ENCODE results near the gene CNN3.
"Not testable (repeated sequence)": the region's sequence is repeated elsewhere in the genome, so short reads cannot be mapped to it uniquely, and the experiment has no call there.

Gene CNN3

GRCh38 chr1:94949681-94950661, 23.1 kb upstream of the CNN3 start:
- TF ChIP-seq, protein P1, sequence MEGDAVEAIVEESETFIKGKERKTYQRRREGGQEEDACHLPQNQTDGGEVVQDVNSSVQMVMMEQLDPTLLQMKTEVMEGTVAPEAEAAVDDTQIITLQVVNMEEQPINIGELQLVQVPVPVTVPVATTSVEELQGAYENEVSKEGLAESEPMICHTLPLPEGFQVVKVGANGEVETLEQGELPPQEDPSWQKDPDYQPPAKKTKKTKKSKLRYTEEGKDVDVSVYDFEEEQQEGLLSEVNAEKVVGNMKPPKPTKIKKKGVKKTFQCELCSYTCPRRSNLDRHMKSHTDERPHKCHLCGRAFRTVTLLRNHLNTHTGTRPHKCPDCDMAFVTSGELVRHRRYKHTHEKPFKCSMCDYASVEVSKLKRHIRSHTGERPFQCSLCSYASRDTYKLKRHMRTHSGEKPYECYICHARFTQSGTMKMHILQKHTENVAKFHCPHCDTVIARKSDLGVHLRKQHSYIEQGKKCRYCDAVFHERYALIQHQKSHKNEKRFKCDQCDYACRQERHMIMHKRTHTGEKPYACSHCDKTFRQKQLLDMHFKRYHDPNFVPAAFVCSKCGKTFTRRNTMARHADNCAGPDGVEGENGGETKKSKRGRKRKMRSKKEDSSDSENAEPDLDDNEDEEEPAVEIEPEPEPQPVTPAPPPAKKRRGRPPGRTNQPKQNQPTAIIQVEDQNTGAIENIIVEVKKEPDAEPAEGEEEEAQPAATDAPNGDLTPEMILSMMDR (IDR thresholded peaks at IDR 0.05): no peak
- no peaks in the 10 kb centered on the region for H3K36me3 ChIP-seq
- H3K9me3 ChIP-seq: no peaks in the 10 kb centered on the region
- H3K4me1 ChIP-seq (ENCODE audit: control insufficient read depth in 1 of 2, insufficient read depth in 1 of 2, low read depth in 1 of 2, low read length in 1 of 2): no peaks in the 10 kb centered on the region
- H3K4me3 ChIP-seq (ENCODE audit: low read depth in 1 of 2, low read length in 1 of 2): no peak overlapping the region
- no peak overlapping the region for H3K27ac ChIP-seq
- no peaks in the 10 kb centered on the region for H3K27me3 ChIP-seq

- H3K27me3 ChIP-seq: peaks cover 9% of the 10 kb centered on the region
- TF ChIP-seq, protein P1 (IDR thresholded peaks at IDR 0.05): no peak
- H3K4me3 ChIP-seq (ENCODE audit: low read depth in 1 of 2, low read length in 1 of 2): no peak overlapping the region
- H3K36me3 ChIP-seq: no peaks in the 10 kb centered on the region
- no peak overlapping the region for H3K27ac ChIP-seq
- no peaks in the 10 kb centered on the region for H3K9me3 ChIP-seq
- no peaks in the 10 kb centered on the region for H3K4me1 ChIP-seq (ENCODE audit: control insufficient read depth in 1 of 2, insufficient read depth in 1 of 2, low read depth in 1 of 2, low read length in 1 of 2)
Observed at GRCh38 chr1:94947437-94947836, 20.5 kb upstream of the CNN3 start.

GRCh38 chr1:94946886-94947285, 20.0 kb upstream of the CNN3 start:
- Histone ChIP-seq H3K4me1 (ENCODE audit: control insufficient read depth in 1 of 2, insufficient read depth in 1 of 2, low read depth in 1 of 2, low read length in 1 of 2) (no peaks in the 10 kb centered on the region), H3K36me3 (no peaks in the 10 kb centered on the region), H3K27ac (no peak overlapping the region), H3K4me3 (ENCODE audit: low read depth in 1 of 2, low read length in 1 of 2) (no peak overlapping the region), H3K27me3 (peaks cover 9% of the 10 kb centered on the region), H3K9me3 (no peaks in the 10 kb centered on the region)
- TF ChIP-seq, protein P1 (IDR thresholded peaks at IDR 0.05): no peak

GRCh38 chr1:94942171-94943128, 15.5 kb upstream of the CNN3 start:
- H3K4me3 ChIP-seq (ENCODE audit: low read depth in 1 of 2, low read length in 1 of 2): no peak overlapping the region
- H3K9me3 ChIP-seq: no peaks in the 10 kb centered on the region
- TF ChIP-seq, protein P1 (IDR thresholded peaks at IDR 0.05): no peak
- H3K27ac ChIP-seq: no peak overlapping the region
- no peaks in the 10 kb centered on the region for H3K4me1 ChIP-seq (ENCODE audit: control insufficient read depth in 1 of 2, insufficient read depth in 1 of 2, low read depth in 1 of 2, low read length in 1 of 2)
- H3K27me3 ChIP-seq: peaks cover 9% of the 10 kb centered on the region
- no peaks in the 10 kb centered on the region for H3K36me3 ChIP-seq

DNA sequence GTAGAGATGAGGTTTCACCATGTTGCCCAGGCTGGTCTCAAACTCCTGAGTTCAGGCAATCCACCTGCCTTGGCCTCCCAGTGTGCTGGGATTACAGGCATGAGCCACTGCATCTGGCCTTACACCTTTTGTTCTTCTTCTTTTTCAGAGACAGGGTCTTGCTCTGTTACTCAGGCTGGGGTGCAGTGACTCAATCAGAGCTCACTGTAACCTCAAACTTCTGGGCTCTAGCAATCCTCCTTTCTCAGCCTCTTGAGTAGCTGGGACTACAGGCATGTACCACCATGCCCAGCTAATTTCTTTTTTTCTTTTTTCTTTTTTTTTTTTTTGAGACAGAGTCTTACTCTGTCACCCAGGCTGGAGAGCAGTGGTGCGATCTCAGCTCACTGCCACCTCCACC, 14.6 kb upstream of the CNN3 start:
- H3K4me3 ChIP-seq (ENCODE audit: low read depth in 1 of 2, low read length in 1 of 2); H3K27me3 ChIP-seq; H3K4me1 ChIP-seq (ENCODE audit: control insufficient read depth in 1 of 2, insufficient read depth in 1 of 2, low read depth in 1 of 2, low read length in 1 of 2); H3K36me3 ChIP-seq; H3K9me3 ChIP-seq; H3K27ac ChIP-seq: not testable (repeated sequence)

All from neutrophil (primary cell).